Natural killer cell treated with Interleukin-12 subunit alpha and Interleukin-12 subunit beta and Interleukin-15 and Interleukin-18, amount 100 ng/mL, for 72 hours (primary cell): ENCODE measurements around the gene CTBP1. TPM values are rescaled to one million over a fixed set of nuclear protein-coding genes. Genes with fewer than 3 reads are reported as not detected.
"Not testable (repeated sequence)": the region's sequence is repeated elsewhere in the genome, so short reads cannot be mapped to it uniquely, and the experiment has no call there.

Experiments
- ATAC-seq, 2 donors: fragments of 150-1000 bp; cut with Tn5 transposase in 1 of 2; sonication (Bioruptor Pico), chemical (Tn5 transposase) in 1 of 2; 2 replicates each; pipeline ENCODE4 v1.10.0; 2021
- DNase-seq: peaks from one replicate; pipeline ENCODE4 v3.0.0; 2022; ENCODE audit warnings: low spot score
- H3K27ac Mint-ChIP-seq, 2 donors: 1 replicate in 1 of 2; 2 replicates in 1 of 2; pipeline ENCODE4 v1.8.0; 2022; ENCODE audit warnings: mixed read lengths in 2 of 2, mild to moderate bottlenecking in 1 of 2, moderate library complexity in 1 of 2
- H3K27me3 Mint-ChIP-seq, 2 donors: 1 replicate in 1 of 2; 2 replicates in 1 of 2; pipeline ENCODE4 v1.8.0; 2022; ENCODE audit warnings: mixed read lengths in 2 of 2
- H3K36me3 Mint-ChIP-seq: one replicate; pipeline ENCODE4 v1.8.0; 2022; ENCODE audit warnings: mixed read lengths
- H3K4me1 Mint-ChIP-seq, 2 donors: 1 replicate in 1 of 2; 2 replicates in 1 of 2; pipeline ENCODE4 v1.8.0; 2022; ENCODE audit warnings: low read depth in 2 of 2, mixed read lengths in 2 of 2, mild to moderate bottlenecking in 1 of 2
- H3K4me3 Mint-ChIP-seq: one replicate; pipeline ENCODE4 v1.8.0; 2022; ENCODE audit warnings: mixed read lengths
- H3K9me3 Mint-ChIP-seq: 2 replicates; pipeline ENCODE4 v1.8.0; 2022; ENCODE audit warnings: mixed read lengths
- total RNA-seq, 2 donors: library from RNA; stranded (reverse); gene quantifications; one replicate each; pipeline ENCODE4 v1.2.3, GENCODE V29; 2022

The CTBP1 gene
- 100 to 1,000 TPM; 109 to 245 TPM for total RNA-seq

- Mint-ChIP-seq H3K27me3 (no peaks in the 10 kb centered on the region), H3K4me1 (peaks cover 52 to 64% of the 10 kb centered on the region in 2 donors), H3K9me3 (no peaks in the 10 kb centered on the region), H3K27ac (peak within 1 kb of the TSS; percentile 93 to 97), H3K36me3 (no peaks in the 10 kb centered on the region), H3K4me3 (peak within 1 kb of the TSS; percentile 96)
- ATAC-seq (peak; percentile 73 to 78), DNase-seq (peak; percentile 88)
Measured at GRCh38 chr4:1248245-1249147, at the start of gene CTBP1. TSS of gene CTBP1 (minus strand) at chr4:1249130. CDS start at chr4:1241331, 7,799 bp downstream.

GRCh38 chr4:1298461-1298860 lies 49.5 kb upstream of the CTBP1 start:
- Mint-ChIP-seq H3K27me3 (no peaks in the 10 kb centered on the region), H3K4me1 (peaks cover 41 to 45% of the 10 kb centered on the region in 2 donors), H3K9me3 (no peaks in the 10 kb centered on the region), H3K4me3 (no peak overlapping the region), H3K27ac (peak overlapping the region in 1 of 2 donors; percentile 37), H3K36me3 (peaks cover 14% of the 10 kb centered on the region)
- ATAC-seq (no peak), DNase-seq (peak; percentile 28)

- Mint-ChIP-seq H3K4me3 (no peak overlapping the region), H3K27me3 (no peaks in the 10 kb centered on the region), H3K4me1 (peaks cover 44 to 45% of the 10 kb centered on the region in 2 donors), H3K27ac (peak overlapping the region; percentile 37 to 53), H3K9me3 (no peaks in the 10 kb centered on the region), H3K36me3 (peaks cover 14% of the 10 kb centered on the region)
- peak; percentile 51 for DNase-seq
- peak in 1 of 2 donors; percentile 27 for ATAC-seq
Measured at GRCh38 chr4:1297456-1298325, 48.8 kb upstream of the CTBP1 start.

- DNase-seq (no peak), ATAC-seq (no peak)
- peaks cover 14% of the 10 kb centered on the region for H3K36me3 Mint-ChIP-seq
- no peaks in the 10 kb centered on the region for H3K27me3 Mint-ChIP-seq
- H3K9me3 Mint-ChIP-seq = no peaks in the 10 kb centered on the region
- peaks cover 48 to 49% of the 10 kb centered on the region in 2 donors for H3K4me1 Mint-ChIP-seq
- peak overlapping the region; percentile 26 to 52 for H3K27ac Mint-ChIP-seq
- H3K4me3 Mint-ChIP-seq = no peak overlapping the region
Measured at GRCh38 chr4:1297023-1297395, 48.1 kb upstream of the CTBP1 start.

- H3K36me3 Mint-ChIP-seq = peaks cover 14% of the 10 kb centered on the region
- DNase-seq (no peak), ATAC-seq (no peak)
- H3K27me3 Mint-ChIP-seq = no peaks in the 10 kb centered on the region
- no peaks in the 10 kb centered on the region for H3K9me3 Mint-ChIP-seq
- H3K4me3 Mint-ChIP-seq = peak overlapping the region; percentile 27
- H3K4me1 Mint-ChIP-seq = peaks cover 49 to 50% of the 10 kb centered on the region in 2 donors
- H3K27ac Mint-ChIP-seq = peak overlapping the region; percentile 26 to 52
Measured at GRCh38 chr4:1296324-1297022, 47.5 kb upstream of the CTBP1 start.

GRCh38 chr4:1295405-1296055 lies 46.6 kb upstream of the CTBP1 start:
- DNase-seq = no peak
- H3K4me1 Mint-ChIP-seq = peaks cover 49 to 50% of the 10 kb centered on the region in 2 donors
- no peak overlapping the region for H3K27ac Mint-ChIP-seq
- no peaks in the 10 kb centered on the region for H3K27me3 Mint-ChIP-seq
- ATAC-seq = no peak
- H3K36me3 Mint-ChIP-seq = peaks cover 9% of the 10 kb centered on the region
- no peaks in the 10 kb centered on the region for H3K9me3 Mint-ChIP-seq
- no peak overlapping the region for H3K4me3 Mint-ChIP-seq

GRCh38 chr4:1294891-1295290 lies 46.0 kb upstream of the CTBP1 start:
- Mint-ChIP-seq H3K9me3 (no peaks in the 10 kb centered on the region), H3K4me1 (peaks cover 49 to 51% of the 10 kb centered on the region in 2 donors), H3K36me3 (peaks cover 9% of the 10 kb centered on the region), H3K27ac (no peak overlapping the region), H3K27me3 (no peaks in the 10 kb centered on the region), H3K4me3 (no peak overlapping the region)
- DNase-seq (no peak), ATAC-seq (no peak)

GRCh38 chr4:1294424-1294823 lies 45.5 kb upstream of the CTBP1 start:
- DNase-seq (no peak), ATAC-seq (no peak)
- Mint-ChIP-seq H3K27me3 (no peaks in the 10 kb centered on the region), H3K4me3 (no peak overlapping the region), H3K9me3 (no peaks in the 10 kb centered on the region), H3K36me3 (peaks cover 5% of the 10 kb centered on the region), H3K27ac (no peak overlapping the region), H3K4me1 (peaks cover 45 to 46% of the 10 kb centered on the region in 2 donors)

GRCh38 chr4:1293991-1294390 lies 45.1 kb upstream of the CTBP1 start:
- peaks cover 1% of the 10 kb centered on the region for H3K36me3 Mint-ChIP-seq
- H3K9me3 Mint-ChIP-seq = no peaks in the 10 kb centered on the region
- no peak overlapping the region for H3K4me3 Mint-ChIP-seq
- ATAC-seq (no peak), DNase-seq (no peak)
- H3K27me3 Mint-ChIP-seq = no peaks in the 10 kb centered on the region
- peaks cover 40 to 42% of the 10 kb centered on the region in 2 donors for H3K4me1 Mint-ChIP-seq
- H3K27ac Mint-ChIP-seq = peak overlapping the region in 1 of 2 donors; percentile 73

GRCh38 chr4:1293531-1293941 lies 44.6 kb upstream of the CTBP1 start:
- peak overlapping the region in 1 of 2 donors; percentile 73 for H3K27ac Mint-ChIP-seq
- H3K9me3 Mint-ChIP-seq = no peaks in the 10 kb centered on the region
- no peak for DNase-seq
- ATAC-seq = no peak
- no peaks in the 10 kb centered on the region for H3K27me3 Mint-ChIP-seq
- peaks cover 41% of the 10 kb centered on the region in 2 donors for H3K4me1 Mint-ChIP-seq
- no peak overlapping the region for H3K4me3 Mint-ChIP-seq
- H3K36me3 Mint-ChIP-seq = no peaks in the 10 kb centered on the region

- H3K4me1 Mint-ChIP-seq = peaks cover 34 to 38% of the 10 kb centered on the region in 2 donors
Measured at GRCh38 chr4:1292703-1293011, 43.7 kb upstream of the CTBP1 start.

GRCh38 chr4:1291996-1292702 lies 43.2 kb upstream of the CTBP1 start:
- ATAC-seq = no peak
- Mint-ChIP-seq H3K4me3 (peak overlapping the region; percentile 98), H3K27me3 (no peaks in the 10 kb centered on the region), H3K27ac (peak overlapping the region; percentile 91 to 95), H3K9me3 (no peaks in the 10 kb centered on the region), H3K4me1 (peaks cover 34 to 36% of the 10 kb centered on the region in 2 donors), H3K36me3 (no peaks in the 10 kb centered on the region)
- DNase-seq = no peak

More at GRCh38 chr4:1292703-1293011, 43.7 kb upstream of the CTBP1 start:
- ATAC-seq, H3K4me3 Mint-ChIP-seq, DNase-seq, H3K9me3 Mint-ChIP-seq, H3K27me3 Mint-ChIP-seq, H3K36me3 Mint-ChIP-seq: not testable (repeated sequence)
- H3K27ac Mint-ChIP-seq = peak overlapping the region in 1 of 2 donors; percentile 91
